ENCODE results near the gene S100A8.

DNA sequence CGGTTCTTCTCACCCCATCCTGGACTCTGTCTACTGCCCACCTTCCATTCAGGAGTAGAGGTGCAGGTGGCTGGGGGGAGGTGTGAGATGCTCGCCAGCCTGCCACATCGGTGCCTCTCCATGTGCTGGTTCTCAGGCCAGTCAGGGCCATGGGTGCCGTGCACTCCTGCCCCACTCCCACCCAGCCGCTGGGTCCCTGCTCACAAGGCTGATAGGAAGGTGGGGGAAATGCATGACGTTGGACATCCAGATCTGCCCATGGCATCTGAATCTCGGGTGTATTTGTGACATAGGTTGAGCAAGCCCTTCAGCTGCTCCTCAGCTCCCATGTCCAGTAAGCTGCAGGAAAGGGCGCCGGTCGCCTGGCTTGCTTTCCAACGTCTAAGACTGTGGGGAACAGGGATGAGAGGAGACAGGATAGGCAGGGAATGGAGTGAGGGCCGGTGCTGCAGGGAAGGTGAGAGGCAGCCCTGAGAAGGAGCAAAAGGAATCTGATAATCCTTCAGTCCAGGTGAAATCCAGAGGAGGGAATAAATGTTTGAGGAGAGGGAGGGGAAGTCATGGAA, 37.3 kb upstream of the S100A8 start:
- TF ChIP-seq, protein P1, sequence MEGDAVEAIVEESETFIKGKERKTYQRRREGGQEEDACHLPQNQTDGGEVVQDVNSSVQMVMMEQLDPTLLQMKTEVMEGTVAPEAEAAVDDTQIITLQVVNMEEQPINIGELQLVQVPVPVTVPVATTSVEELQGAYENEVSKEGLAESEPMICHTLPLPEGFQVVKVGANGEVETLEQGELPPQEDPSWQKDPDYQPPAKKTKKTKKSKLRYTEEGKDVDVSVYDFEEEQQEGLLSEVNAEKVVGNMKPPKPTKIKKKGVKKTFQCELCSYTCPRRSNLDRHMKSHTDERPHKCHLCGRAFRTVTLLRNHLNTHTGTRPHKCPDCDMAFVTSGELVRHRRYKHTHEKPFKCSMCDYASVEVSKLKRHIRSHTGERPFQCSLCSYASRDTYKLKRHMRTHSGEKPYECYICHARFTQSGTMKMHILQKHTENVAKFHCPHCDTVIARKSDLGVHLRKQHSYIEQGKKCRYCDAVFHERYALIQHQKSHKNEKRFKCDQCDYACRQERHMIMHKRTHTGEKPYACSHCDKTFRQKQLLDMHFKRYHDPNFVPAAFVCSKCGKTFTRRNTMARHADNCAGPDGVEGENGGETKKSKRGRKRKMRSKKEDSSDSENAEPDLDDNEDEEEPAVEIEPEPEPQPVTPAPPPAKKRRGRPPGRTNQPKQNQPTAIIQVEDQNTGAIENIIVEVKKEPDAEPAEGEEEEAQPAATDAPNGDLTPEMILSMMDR (IDR thresholded peaks at IDR 0.05) = no peak
- no peak for TF ChIP-seq POLR2A (IDR thresholded peaks at IDR 0.05)
